PC-3 (cell line): ENCODE measurements around the gene MYOC.

Experiments used
- CTCF ChIP-seq: fragments of 300-600 bp; sonication (generic); conservative IDR thresholded peaks from 2 replicates; pipeline ENCODE4 v1.5.1; 2017; ENCODE audit warnings: antibody characterized with exemption, low read depth, mild to moderate bottlenecking, low read length
- EZH2 ChIP-seq: fragments of 300-600 bp; sonication (generic); IDR thresholded peaks from one replicate; pipeline ENCODE4 v1.6.1; 2017; ENCODE audit warnings: antibody characterized with exemption, mild to moderate bottlenecking, low read length; ENCODE audit not compliant: unreplicated experiment
- EZH2phosphoT487 ChIP-seq: fragments of 300-600 bp; sonication (generic); IDR thresholded peaks from 2 replicates; pipeline ENCODE4 v1.6.1; 2018; ENCODE audit warnings: mild to moderate bottlenecking, antibody characterized with exemption, low read length, borderline replicate concordance

- TF ChIP-seq CTCF, result no peak
- no peak for TF ChIP-seq EZH2
- TF ChIP-seq EZH2phosphoT487, result no peak
Observed at GRCh38 chr1:171597203-171597602, 55.3 kb downstream of the MYOC start.
